ENCODE results near the gene FAM107B.

- no peak for TF ChIP-seq EZH2phosphoT487 (IDR thresholded peaks at IDR 0.05; ENCODE audit: insufficient read depth, low read depth)
- no peak for TF ChIP-seq EZH2 (IDR thresholded peaks at IDR 0.05; ENCODE audit: insufficient read depth, poor library complexity, severe bottlenecking)
Observed at GRCh38 chr10:14518149-14518548, 256.5 kb downstream of the FAM107B start.

All from GM23248 (cell line).